ENCODE data around the gene MIP. TPM values are rescaled to one million over a fixed set of nuclear protein-coding genes. Genes with fewer than 3 reads are reported as not detected.
"Not testable (repeated sequence)": the region's sequence is repeated elsewhere in the genome, so short reads cannot be mapped to it uniquely, and the experiment has no call there.

Gene MIP
- polyA plus RNA-seq, 1 donor: 0.17 TPM

DNA sequence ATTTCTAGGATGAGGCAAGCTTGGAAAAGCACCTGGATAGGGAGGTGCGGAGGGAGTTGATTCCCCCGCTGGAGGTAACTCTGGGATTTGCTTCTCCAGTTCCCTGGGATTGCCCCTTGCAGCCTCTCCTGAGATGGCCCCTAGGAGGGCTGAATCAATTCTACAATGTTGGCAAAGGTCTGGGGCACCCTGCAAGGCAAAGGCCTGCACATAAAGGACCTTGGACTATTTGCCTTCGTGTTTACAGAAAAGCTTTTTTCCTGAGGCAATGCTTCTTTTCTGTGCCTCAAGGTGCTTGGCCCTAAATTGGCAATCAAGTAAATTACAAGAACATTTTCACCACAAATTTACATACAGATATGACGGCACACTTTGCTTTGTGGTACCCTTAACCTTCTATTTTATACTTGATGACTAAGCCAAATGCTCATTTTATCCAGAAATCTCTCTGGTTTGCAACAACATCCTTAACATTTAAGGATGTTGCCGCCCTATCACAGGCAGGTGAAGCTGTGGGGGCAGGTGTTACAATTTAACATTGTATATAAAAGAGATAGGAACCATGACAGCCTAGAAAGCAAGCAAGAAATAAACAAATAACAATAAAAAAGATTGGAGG, 45.5 kb downstream of the MIP start:
- no peak for DNase-seq

DNA sequence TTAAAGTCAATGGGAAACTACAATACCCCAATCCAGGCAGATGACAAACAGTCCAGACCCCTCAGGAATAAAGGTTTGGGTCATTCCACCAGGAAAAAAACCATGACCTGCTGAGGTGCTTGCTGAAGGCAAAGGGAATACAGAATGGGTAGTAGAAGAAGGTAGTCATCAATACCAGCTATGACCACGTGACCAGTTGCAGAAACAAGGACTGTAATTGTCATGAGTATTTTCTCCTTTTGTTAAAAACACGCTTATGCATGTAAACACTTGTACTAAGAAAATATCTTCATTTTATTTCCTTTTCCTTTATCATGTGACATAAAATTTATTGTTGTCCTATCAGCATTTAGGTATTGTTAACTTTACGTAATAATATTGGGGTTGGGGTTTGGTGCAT, 50.2 kb downstream of the MIP start:
- not testable (repeated sequence) for DNase-seq

DNA sequence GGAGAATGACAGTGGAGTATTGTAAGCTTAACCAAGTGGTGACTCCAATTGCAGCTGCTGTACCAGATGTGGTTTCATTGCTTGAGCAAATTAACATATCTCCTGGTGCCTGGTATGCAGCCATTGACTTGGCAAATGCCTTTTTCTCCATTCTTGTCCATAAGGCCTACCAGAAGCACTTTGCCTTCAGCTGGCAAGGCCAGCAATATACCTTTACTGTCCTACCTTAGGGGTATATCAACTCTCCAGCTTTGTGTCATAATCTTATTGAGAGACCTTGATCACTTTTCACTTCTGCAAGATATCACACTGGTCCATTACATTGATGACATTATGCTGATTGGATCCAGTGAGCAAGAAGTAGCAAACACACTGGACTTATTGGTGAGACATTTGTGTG, 52.8 kb downstream of the MIP start:
- DNase-seq: not testable (repeated sequence)

DNA sequence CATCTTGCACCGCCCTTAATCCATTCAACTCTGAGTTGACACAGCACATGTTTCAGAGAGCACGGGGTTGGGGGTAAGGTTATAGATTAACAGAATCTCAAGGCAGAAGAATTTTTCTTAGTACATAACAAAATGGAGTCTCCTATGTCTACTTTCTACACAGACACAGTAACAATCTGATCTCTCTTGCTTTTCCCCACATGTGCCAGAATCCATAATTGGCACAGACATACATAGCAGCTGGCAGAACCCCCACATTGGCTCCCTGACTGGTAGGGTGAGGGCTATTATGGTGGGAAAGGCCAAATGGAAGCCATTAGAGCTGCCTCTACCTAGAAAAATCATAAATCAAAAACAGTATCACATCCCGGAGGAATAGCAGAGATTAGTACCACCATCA, 53.3 kb downstream of the MIP start:
- DNase-seq: not testable (repeated sequence)

Other genes with a start within 250 kb of the MIP start
- gene RNF41, start 232.7 kb downstream of the MIP start, polyA plus RNA-seq (ENCODE audit: insufficient read length): 45.4 TPM
- gene NABP2, start 230.3 kb downstream of the MIP start, polyA plus RNA-seq (ENCODE audit: insufficient read length): 31.5 TPM
- gene SLC39A5, start 224.6 kb downstream of the MIP start, polyA plus RNA-seq (ENCODE audit: insufficient read length): 51.0 TPM
- gene ANKRD52, start 196.3 kb downstream of the MIP start, polyA plus RNA-seq (ENCODE audit: insufficient read length): 35.9 TPM
- 23.7 TPM for gene COQ10A, start 187.7 kb downstream of the MIP start, polyA plus RNA-seq (ENCODE audit: insufficient read length)
- gene CS, start 154.3 kb downstream of the MIP start, polyA plus RNA-seq (ENCODE audit: insufficient read length): 241 TPM
- gene CNPY2, start 138.7 kb downstream of the MIP start, polyA plus RNA-seq (ENCODE audit: insufficient read length): 157 TPM
- 135 TPM for gene PAN2, start 120.7 kb downstream of the MIP start, polyA plus RNA-seq (ENCODE audit: insufficient read length)
- gene IL23A, start 115.8 kb downstream of the MIP start, polyA plus RNA-seq (ENCODE audit: insufficient read length): 1.2 TPM
- 153 TPM for gene STAT2, start 94.5 kb downstream of the MIP start, polyA plus RNA-seq (ENCODE audit: insufficient read length)
- 0.08 TPM for gene APOF, start 91.8 kb downstream of the MIP start, polyA plus RNA-seq (ENCODE audit: insufficient read length)
- 49.1 TPM for gene TIMELESS, start 5.2 kb downstream of the MIP start, polyA plus RNA-seq (ENCODE audit: insufficient read length)
- 7.2 TPM for gene SPRYD4, start 13.9 kb upstream of the MIP start, polyA plus RNA-seq (ENCODE audit: insufficient read length)
- 2.7 TPM for gene GLS2, start 33.5 kb upstream of the MIP start, polyA plus RNA-seq (ENCODE audit: insufficient read length)
- gene RBMS2, start 67.2 kb upstream of the MIP start, polyA plus RNA-seq (ENCODE audit: insufficient read length): 36.7 TPM
- 114 TPM for gene BAZ2A, start 175.7 kb upstream of the MIP start, polyA plus RNA-seq (ENCODE audit: insufficient read length)
- 1,192 TPM for gene ATP5F1B, start 191.3 kb upstream of the MIP start, polyA plus RNA-seq (ENCODE audit: insufficient read length)
- gene PTGES3, start 233.6 kb upstream of the MIP start, polyA plus RNA-seq (ENCODE audit: insufficient read length): 349 TPM

Measured in left kidney (tissue), 2 donors.